ENCODE measurements around the gene DSCAM.

Gene DSCAM

DNA sequence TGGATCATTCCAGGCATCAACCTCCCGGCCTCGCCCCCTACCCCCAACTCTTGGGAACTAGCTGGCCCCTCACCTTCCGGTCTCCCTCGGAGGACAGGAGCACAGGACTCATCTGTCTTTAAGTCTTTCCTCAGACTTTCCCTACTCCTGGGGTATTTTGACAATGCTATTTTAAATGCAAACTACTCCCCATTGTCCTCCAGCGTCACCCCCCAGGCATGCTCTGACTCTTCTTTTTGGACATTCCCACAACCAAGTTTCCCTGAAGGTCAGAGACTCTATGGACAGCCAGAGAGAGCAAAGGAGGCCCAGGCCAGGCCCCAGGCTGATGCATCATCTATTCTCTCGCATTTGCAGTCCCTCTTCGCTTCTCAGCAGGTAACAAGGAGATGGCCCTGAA lies 555.4 kb downstream of the DSCAM start:
- DNase-seq (ENCODE audit: low read depth): no peak
- H3K4me3 ChIP-seq (ENCODE audit: control insufficient read depth, low read depth, low read length): no peak overlapping the region

DNA sequence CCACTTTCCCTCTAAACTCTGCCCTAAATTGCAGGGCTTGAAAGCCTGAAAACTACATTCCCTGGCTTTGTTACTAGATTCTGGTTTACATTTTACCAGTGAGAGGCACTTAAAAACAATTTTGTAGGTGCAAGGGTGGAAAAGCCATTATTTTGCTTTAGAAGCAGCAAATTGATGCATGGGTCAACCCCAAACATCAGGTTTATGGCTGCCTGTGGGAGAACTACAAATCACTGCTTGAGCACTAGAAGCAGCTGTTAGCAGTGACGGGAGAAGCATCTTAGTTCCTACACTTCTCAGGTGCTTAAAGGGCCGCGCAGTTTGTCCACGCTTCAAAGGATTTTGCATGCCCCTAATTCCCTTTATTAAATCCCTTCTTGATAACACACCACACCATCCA lies 562.5 kb downstream of the DSCAM start:
- H3K4me3 ChIP-seq (ENCODE audit: control insufficient read depth, low read depth, low read length): no peak overlapping the region
- TF ChIP-seq, protein P1, sequence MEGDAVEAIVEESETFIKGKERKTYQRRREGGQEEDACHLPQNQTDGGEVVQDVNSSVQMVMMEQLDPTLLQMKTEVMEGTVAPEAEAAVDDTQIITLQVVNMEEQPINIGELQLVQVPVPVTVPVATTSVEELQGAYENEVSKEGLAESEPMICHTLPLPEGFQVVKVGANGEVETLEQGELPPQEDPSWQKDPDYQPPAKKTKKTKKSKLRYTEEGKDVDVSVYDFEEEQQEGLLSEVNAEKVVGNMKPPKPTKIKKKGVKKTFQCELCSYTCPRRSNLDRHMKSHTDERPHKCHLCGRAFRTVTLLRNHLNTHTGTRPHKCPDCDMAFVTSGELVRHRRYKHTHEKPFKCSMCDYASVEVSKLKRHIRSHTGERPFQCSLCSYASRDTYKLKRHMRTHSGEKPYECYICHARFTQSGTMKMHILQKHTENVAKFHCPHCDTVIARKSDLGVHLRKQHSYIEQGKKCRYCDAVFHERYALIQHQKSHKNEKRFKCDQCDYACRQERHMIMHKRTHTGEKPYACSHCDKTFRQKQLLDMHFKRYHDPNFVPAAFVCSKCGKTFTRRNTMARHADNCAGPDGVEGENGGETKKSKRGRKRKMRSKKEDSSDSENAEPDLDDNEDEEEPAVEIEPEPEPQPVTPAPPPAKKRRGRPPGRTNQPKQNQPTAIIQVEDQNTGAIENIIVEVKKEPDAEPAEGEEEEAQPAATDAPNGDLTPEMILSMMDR (IDR thresholded peaks at IDR 0.05; ENCODE audit: control insufficient read depth, insufficient read depth, low read depth, low read length, missing control alignments): no peak
- no peak for DNase-seq (ENCODE audit: low read depth)

More for the DNA sequence above, 555.4 kb downstream of the DSCAM start:
- TF ChIP-seq, protein P1 (IDR thresholded peaks at IDR 0.05; ENCODE audit: control insufficient read depth, insufficient read depth, low read depth, low read length, missing control alignments): no peak

DNA sequence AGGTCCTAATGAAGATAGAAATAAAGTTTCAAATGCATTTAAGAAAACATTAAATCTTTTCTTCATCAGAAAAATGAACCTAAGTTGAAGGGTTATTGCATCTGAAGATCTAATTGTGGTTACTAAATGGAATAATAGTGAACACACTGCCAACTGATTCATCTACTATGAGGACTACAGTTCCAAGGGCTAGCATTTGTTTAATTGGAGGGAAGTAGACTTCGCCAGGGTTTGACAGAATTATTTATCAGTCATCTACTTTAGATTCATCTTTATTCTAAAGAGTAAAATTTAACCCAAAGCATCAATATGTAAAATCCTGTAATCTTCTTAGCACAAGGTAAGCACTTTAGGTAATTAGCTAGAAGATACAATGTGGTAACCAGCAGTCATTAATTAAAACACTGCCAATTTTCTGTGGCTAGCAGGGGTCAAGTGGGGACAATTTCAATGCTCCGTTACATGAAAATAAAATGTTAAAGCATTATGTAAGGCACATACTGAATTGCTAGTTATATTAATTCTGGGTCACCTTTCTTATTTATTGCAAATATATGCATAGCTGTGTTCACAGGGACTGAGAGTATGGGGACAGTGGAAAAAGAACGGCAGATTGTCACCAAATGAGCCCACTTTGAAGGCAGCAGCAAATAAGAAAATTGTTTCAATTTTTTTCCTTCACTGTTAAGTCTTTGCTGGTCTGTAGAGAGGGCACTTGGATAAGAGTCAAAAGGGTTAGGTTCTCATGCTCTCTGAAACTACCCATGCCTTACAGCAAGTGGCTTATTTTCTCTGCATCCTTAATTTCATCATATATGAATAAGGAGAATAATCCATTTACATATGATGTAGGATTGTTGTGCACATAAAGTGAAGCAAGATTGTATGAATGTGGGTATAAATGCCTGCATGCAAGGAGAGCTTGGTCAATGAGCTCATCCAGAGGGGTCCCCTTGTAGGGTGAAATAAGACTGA lies 563.8 kb downstream of the DSCAM start:
- TF ChIP-seq, protein P1 (IDR thresholded peaks at IDR 0.05; ENCODE audit: control insufficient read depth, insufficient read depth, low read depth, low read length, missing control alignments): no peak
- H3K4me3 ChIP-seq (ENCODE audit: control insufficient read depth, low read depth, low read length): no peak overlapping the region
- DNase-seq (ENCODE audit: low read depth): no peak

DNA sequence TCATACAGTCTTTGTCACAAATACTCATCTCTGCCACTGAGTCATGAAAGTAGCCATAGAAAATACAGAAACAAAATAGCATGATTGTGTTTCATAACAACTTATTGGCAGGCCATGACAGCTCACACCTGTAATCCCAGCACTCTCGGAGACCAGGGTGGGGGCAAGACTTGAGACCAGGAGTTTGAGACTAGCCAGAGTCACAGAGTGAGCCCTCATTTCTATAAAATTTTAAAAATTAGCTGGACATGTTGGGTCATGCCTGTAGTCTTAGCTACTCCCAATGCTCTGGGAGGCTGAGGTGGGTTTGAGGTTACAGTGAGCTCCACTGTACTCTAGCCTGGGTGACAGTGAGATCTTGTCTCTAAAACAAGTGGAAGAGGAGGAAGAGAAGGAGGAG lies 568.6 kb downstream of the DSCAM start:
- H3K4me3 ChIP-seq (ENCODE audit: control insufficient read depth, low read depth, low read length): no peak overlapping the region
- DNase-seq (ENCODE audit: low read depth): no peak
- TF ChIP-seq, protein P1 (IDR thresholded peaks at IDR 0.05; ENCODE audit: control insufficient read depth, insufficient read depth, low read depth, low read length, missing control alignments): no peak

DNA sequence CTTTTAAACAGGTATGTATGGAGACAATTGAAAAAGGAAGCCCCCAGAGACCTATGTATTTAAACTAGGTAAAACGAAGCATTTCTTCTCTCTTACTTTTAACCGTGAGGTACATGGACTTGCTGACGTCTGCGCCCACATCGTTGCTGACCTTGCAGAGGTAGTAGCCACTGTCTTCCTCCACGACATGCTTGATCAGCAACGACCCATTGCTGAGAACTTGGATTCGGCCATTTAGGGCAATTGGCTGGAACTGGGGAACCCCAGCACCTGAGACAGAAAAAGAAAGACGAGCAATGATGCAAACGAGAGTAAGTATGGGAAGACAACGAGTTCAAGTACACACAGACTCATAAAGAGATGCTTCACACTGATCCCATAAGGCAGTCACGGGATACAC lies 571.0 kb downstream of the DSCAM start:
- no peak for DNase-seq (ENCODE audit: low read depth)
- TF ChIP-seq, protein P1 (IDR thresholded peaks at IDR 0.05; ENCODE audit: control insufficient read depth, insufficient read depth, low read depth, low read length, missing control alignments): no peak
- no peak overlapping the region for H3K4me3 ChIP-seq (ENCODE audit: control insufficient read depth, low read depth, low read length)

DNA sequence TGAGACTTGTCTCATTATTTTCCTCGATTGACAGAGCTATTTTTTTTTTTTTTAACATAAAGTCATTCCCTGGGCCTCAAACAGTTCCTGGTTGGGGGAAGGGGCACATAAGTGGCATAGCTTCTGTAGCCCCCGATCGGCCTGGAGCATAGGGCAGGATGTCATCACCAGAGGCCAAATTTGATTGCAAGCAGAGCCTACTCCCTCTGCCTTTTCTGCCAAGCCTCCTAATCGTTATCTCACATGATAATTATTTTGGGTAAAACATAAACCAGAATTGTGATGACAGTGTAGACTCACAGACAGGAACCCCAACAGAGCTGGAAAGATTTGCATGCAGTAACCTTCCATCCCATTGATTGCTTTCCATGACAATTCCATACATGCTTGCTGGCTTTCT lies 574.9 kb downstream of the DSCAM start:
- no peak overlapping the region for H3K4me3 ChIP-seq (ENCODE audit: control insufficient read depth, low read depth, low read length)
- no peak for DNase-seq (ENCODE audit: low read depth)
- TF ChIP-seq, protein P1 (IDR thresholded peaks at IDR 0.05; ENCODE audit: control insufficient read depth, insufficient read depth, low read depth, low read length, missing control alignments): no peak
